GM21723 (cell line): ENCODE results near the gene IRX3.
"Not testable (repeated sequence)": the region's sequence is repeated elsewhere in the genome, so short reads cannot be mapped to it uniquely, and the experiment has no call there.

ENCODE experiments used
- ATAC-seq: cut with Tn5 transposase; IDR thresholded peaks from one replicate; pipeline ENCODE4 v1.9.1; 2021; ENCODE audit warnings: mild to moderate bottlenecking, moderate library complexity; ENCODE audit not compliant: unreplicated experiment

Gene IRX3

GRCh38 chr16:54280751-54281150 is 5.8 kb downstream of the IRX3 start:
- no peak for ATAC-seq

- no peak for ATAC-seq
Measured at GRCh38 chr16:54277845-54278703, 8.5 kb downstream of the IRX3 start.

DNA sequence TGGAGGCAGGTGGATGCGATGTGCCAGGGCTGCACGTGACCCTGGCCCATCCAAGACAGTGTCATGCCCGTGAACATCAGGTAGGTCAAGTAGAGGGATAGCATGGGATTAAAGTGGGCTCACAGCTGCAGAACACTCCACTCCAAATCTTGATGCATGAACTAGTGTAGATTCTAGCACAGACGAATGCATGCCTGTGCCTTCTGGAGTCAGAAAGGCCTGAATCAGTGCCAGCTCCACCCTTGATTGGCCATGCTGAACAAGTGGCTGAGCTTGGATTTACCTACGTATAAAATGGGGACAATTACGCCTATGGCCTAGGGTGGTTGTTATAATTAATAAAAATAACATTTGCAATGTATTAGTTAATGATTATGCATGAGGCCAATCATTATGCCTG is 10.6 kb downstream of the IRX3 start:
- ATAC-seq, result no peak

- no peak for ATAC-seq
Measured at GRCh38 chr16:54273566-54273965, 13.0 kb downstream of the IRX3 start.

DNA sequence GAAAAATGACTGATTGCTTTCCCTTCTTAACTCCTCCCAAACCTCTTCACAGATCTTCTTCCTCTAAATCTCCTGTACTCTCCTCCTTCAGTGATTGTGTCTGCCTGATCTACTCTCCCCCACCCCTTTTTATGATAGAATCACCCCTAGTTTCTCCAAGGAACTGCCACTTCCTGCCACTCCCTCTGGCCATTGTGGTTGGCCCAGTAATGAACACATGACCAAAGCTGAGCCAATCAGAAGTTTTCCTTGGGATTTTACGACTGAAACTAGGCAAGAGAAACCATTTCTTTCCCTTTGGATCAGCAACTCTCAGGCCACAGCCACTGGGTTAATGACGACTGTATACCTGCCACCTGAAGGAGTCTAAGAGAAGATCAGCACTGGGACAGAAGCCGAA is 15.9 kb downstream of the IRX3 start:
- ATAC-seq, result no peak

DNA sequence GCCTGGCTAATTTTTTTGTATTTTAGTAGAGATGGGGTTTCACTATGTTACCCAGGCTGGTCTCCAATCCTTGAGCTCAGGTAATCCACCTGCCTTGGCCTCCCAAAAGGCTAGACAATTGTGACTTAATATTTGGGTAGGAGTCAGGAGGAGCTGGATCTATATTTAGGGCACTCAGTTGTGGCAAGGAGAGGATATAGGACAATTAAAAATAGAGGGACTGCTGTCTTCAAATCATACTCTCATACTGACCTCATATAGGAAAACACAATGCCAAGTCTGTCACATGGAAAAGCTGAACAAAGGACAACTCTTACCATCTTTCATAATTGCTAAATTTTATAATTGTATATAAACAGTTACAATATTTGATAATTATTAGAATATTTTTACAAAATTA is 17.1 kb downstream of the IRX3 start:
- no peak for ATAC-seq

DNA sequence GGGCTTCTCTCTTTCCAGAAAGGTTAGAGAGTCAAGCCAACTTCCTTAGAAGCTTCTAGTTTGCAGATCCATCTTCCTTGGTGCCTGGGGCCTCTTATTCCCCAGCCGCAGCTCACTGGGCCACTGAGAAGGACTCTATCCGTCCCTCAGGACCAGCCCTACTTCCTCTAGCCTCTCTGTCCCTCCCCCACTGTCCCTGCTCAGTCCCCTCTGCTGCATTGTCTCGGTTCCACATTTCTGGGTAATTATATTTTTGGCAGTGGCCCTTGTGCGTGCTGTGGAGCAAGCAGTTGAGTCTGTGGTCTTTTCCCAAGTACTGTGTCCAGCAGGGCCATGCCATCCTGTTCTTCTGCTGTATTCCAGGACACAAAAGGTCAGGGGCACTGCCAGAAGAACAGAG is 17.8 kb downstream of the IRX3 start:
- ATAC-seq, result no peak

DNA sequence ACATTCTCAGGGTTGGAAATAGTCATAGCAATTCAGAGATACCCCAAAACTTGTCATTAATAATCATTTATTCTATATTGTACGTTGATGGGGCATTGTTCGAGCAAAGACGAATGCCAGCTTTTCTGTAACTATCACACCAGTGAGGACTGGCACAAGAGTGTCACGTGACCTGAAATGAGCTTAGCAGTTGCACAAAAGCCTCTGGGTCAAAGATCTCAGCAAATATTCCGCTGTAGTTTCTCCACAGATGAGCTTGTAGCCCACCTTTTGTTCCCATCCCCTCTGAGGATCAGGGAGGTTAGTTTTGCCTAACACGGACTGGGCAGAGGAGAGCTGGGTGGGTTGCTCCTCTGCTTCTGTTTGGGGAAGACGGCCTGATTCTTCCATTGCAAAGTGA is 18.2 kb downstream of the IRX3 start:
- ATAC-seq, result no peak

- ATAC-seq, result no peak
Measured at GRCh38 chr16:54266363-54266955, 20.1 kb downstream of the IRX3 start.

GRCh38 chr16:54265575-54266107 is 20.9 kb downstream of the IRX3 start:
- ATAC-seq, result no peak

DNA sequence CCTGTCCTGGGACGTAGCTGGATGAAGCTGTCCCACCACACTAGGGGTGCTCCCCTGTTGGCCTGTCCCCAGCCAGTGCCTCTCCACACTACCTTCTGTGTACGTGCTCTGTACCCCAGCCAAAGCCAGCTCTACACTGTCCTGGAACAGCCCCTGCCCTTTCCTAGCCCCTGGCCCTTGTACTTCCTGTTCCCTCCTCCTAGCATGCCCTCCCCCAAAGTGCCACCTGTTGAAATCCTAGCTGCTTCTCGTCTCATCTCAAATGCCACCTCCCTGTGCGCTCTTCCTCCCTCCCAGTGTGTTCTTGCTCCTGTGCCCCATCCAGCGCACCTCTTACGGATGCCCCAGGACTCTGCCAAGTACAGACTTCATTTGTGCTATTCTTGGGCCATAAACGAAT is 33.5 kb downstream of the IRX3 start:
- ATAC-seq, result no peak

GRCh38 chr16:54248863-54249710 is 37.5 kb downstream of the IRX3 start:
- ATAC-seq, result no peak

- ATAC-seq, result not testable (repeated sequence)
Measured at GRCh38 chr16:54247705-54248104, 38.9 kb downstream of the IRX3 start.

DNA sequence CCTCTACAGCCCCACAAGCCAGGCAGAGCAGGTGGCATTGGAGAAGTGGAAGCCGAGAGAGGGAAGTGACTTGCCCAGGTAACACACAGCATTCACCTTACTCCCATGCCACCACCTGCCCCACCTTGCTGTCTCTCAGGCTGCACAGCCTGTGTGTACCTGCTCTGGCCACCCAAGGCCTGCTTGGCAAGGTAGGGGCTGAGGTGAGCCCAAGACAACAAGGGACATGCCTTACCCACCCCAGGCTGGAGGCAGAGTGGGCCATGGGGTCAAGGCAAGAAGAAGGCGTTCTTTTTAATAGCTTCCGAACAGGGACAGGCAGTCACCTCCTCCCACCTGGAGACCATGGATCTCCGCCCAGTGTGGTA is 40.1 kb downstream of the IRX3 start:
- ATAC-seq, result no peak

GRCh38 chr16:54245788-54246453 is 40.7 kb downstream of the IRX3 start:
- ATAC-seq, result no peak

- no peak for ATAC-seq
Measured at GRCh38 chr16:54244061-54244886, 42.3 kb downstream of the IRX3 start.

DNA sequence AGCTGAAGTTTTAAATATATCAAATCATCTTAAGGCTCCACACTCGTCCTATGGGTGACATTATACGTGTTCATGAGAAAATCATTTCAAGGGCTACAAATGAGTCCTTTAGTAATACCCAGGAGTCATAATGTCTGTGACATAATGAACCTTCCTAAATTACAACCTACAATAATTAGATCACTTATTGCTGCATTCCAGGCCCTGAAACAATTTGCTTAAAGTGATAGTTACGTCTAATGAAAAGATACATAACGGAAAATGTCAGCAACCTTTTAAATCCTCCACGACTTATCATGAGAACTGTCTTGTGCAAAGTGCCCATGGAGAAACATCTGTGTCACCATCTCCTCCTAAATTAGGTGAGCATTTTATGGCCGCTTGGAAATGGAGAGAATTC is 43.4 kb downstream of the IRX3 start:
- ATAC-seq, result no peak

DNA sequence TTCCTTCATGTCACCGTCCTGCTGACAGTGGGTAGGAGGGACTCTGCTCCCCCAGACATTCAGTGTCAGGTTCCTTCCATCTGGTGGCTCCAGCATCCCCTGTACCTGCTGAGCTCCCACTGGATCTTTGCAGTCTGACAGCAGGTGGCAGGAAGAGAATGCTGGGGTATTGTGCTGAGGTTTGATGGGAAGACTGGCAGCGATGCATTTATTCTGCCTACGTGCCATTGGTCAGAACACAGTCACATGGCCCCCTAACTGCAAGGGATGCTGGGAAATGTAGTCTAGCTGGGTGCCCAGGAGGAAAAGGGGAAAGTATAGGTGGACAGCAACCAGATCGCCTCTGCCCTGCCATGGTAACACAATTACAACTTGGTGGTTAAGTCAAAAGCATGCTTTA is 44.4 kb downstream of the IRX3 start:
- no peak for ATAC-seq

- ATAC-seq, result no peak
Measured at GRCh38 chr16:54241525-54241924, 45.1 kb downstream of the IRX3 start.
